GM12865 (cell line): ENCODE measurements around the gene DRD2.

Experiments
- DNase-seq: peaks from one replicate; pipeline ENCODE4 v3.0.0; 2010; ENCODE audit warnings: low read depth
- H3K4me3 ChIP-seq: 2 replicates; pipeline ENCODE4 v1.5.1; 2011; ENCODE audit warnings: mild to moderate bottlenecking, low read depth, low read length, control low read depth
- TF ChIP-seq, protein P1 (sequence below): IDR thresholded peaks from 2 replicates; pipeline ENCODE4 v1.5.1; 2011; ENCODE audit warnings: low read length, control low read depth, low read depth, inconsistent platforms; ENCODE audit not compliant: insufficient read depth; ENCODE audit errors: missing control alignments

DRD2 gene

DNA sequence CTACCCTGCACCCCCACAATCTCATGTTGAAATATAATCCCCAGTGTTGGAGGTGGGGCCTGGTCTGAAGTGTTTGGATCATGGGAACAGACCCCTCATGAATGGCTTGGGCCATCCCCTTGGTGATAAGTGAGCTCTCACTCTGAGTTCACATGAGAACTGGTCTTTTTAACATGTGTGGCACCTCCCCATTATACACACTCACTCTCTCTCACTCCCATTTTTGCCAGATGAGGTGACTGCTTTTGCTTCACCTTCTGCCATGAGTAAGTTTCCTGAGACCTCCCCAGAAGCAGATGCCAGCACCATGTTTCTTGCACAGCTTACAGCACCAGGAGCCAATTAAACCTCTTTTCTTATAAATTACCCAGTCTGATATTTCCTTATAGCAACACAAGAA, 32.1 kb upstream of the DRD2 start:
- no peak for DNase-seq
- TF ChIP-seq, protein P1, sequence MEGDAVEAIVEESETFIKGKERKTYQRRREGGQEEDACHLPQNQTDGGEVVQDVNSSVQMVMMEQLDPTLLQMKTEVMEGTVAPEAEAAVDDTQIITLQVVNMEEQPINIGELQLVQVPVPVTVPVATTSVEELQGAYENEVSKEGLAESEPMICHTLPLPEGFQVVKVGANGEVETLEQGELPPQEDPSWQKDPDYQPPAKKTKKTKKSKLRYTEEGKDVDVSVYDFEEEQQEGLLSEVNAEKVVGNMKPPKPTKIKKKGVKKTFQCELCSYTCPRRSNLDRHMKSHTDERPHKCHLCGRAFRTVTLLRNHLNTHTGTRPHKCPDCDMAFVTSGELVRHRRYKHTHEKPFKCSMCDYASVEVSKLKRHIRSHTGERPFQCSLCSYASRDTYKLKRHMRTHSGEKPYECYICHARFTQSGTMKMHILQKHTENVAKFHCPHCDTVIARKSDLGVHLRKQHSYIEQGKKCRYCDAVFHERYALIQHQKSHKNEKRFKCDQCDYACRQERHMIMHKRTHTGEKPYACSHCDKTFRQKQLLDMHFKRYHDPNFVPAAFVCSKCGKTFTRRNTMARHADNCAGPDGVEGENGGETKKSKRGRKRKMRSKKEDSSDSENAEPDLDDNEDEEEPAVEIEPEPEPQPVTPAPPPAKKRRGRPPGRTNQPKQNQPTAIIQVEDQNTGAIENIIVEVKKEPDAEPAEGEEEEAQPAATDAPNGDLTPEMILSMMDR: no peak
- no peak overlapping the region for H3K4me3 ChIP-seq

DNA sequence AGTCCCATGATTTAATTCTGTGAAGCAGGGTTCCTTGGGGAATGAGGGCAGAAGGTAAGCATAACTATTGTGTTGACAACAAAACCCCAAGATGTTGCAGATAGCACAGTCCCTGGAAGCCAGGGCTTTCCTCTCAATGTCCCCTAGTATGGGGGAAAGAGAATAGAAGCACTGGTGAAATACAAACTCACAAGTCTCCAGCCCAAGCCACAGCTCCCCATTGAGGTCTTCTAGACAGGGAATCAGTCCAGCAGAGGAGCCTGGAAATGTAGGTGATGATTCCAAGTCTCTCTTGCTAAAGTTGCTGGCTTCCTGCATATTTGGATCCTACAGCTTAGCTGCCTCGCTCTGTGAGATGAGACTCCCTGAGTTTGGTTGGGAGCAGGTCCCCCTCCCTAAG, 31.7 kb upstream of the DRD2 start:
- DNase-seq: no peak
- TF ChIP-seq, protein P1: no peak
- no peak overlapping the region for H3K4me3 ChIP-seq

DNA sequence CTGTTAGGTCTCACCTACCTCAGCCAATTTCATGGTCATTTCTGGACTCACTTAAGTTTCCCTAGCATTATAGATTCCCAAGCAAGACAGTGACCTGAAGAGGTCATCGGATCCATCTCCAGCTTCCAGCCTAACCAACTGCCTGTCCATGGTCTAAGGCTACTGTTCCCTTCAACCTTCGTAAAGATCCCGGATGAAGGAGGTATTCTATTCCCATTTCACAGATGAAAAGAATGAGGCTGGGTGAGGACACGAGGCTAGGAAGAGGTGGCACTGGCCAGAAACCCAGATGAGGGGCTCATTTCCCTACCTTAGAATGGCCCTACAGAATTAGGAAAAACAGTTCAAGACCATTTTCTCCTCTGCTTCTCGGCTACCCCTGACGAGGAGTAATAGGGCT, 31.3 kb upstream of the DRD2 start:
- DNase-seq: no peak
- TF ChIP-seq, protein P1: no peak
- H3K4me3 ChIP-seq: no peak overlapping the region

DNA sequence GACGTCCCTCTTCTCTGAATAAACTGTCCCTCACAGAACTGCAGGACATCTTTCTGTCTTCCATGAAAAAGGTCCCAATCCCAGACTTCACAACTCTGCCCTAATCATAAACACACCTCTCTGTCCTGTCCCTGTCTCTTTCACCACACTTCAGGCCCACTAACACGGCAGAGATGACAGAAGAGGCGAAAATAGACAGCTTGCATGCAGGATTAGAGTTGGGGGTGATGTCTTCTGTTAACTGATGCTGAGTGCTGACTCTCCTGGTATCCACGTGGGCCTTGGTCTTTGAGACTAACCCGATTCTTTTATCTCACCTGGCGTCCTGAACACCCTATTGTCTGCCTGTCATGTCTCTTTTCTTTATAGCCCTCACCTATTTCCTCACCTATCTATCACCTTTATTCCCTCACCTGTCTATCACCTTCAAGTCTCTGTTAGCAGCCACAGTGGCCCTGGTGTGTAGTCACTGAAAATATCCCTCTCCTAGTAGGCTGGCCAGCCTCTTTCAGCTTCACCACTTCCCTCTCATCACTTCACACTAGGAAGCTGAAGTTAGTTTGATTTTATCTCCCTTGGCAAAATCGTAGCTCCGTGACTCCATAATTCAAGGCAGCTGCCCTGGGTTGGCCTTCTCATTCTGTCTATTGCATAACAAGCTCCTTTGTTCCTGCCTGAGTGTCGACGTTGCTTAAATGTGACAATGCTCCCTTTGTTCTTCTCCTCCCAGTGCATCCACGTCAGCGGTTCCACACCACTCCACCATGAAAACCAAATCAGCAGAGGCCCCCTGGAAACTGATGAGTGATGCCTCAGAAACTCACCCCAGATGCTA, 30.6 kb upstream of the DRD2 start:
- TF ChIP-seq, protein P1: no peak
- H3K4me3 ChIP-seq: no peak overlapping the region
- no peak for DNase-seq

DNA sequence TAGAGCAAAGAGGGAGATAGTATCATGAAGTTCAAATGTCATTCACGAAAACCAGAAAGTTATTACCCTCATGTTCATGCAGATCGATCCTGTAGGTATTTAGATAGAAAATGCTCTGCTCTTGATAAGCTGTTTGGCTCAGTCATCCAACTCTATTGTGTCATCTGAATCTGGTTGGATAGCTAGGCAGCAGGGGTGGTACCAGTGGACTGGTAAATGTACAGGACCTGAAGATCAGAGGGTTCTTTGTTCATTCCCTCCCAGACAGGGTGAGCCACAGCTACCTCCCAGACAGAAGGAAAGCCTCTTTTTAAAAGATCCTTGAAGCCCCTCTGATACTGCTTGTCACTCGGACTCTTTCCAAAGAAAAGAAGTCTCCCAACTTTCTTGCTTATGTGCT, 29.8 kb upstream of the DRD2 start:
- TF ChIP-seq, protein P1: no peak
- H3K4me3 ChIP-seq: no peak overlapping the region
- DNase-seq: no peak

DNA sequence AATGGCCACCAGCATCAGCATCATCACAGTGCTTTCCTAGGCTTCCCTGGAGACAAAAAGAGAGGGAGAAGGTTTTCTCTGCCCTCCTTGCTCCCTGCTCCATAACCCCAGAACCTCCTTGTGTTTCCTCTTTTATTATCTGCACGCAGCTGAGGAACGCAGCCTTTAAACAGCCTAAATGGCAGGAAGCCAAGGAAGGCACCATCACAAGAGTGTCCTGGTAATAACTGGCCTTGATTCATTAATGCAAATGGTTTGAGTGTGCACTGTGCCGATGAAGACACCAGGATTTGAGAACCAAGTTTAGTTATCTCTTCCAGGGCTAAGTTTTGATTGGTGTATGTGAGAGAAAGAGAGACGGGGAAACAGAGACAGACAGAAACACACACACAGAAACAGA, 29.4 kb upstream of the DRD2 start:
- H3K4me3 ChIP-seq: no peak overlapping the region
- no peak for DNase-seq
- TF ChIP-seq, protein P1: no peak

DNA sequence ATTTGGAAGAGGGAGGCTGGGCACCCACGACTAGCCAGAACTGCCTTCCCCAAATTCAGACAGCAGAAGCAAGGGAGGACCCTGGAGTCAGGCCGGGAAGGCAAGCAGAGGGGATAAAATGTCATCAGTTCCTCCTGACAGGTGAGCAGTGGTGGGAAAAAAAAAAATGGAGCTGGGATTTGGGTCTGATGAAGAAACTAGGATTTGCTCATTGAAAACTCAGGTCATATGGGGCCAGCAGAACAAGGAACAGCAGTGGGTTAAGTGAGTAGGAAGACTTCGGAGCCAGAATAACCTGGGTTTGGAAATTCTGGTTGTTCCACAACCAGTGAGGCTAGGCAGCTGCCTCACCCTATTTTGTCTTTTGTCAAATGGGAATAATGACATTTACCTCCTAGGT, 28.9 kb upstream of the DRD2 start:
- H3K4me3 ChIP-seq: no peak overlapping the region
- no peak for DNase-seq
- TF ChIP-seq, protein P1: no peak
